Measurements from ENCODE around the gene C1QTNF2. TPM values are rescaled to one million over a fixed set of nuclear protein-coding genes. Genes with fewer than 3 reads are reported as not detected.

The C1QTNF2 gene
- total and polyA plus RNA-seq, 2 of the 4 experiments (the other 2 are of a cell fraction): 0.72 to 1.2 TPM

- dilution Hi-C loops (cut with HindIII; ENCODE audit: low sequenced_read_pairs, unreplicated experiment): loop anchor here (25.0 kb wide), 1 partner anchor 347 kb away; the partner anchor contains the start of gene TTC1
- no peaks in the 10 kb centered on the region for H3K9me3 ChIP-seq (ENCODE audit: control insufficient read depth, insufficient read depth, low read length)
- ATAC-seq (ENCODE audit: low read depth) (no peak), DNase-seq (no peak)
- in situ Hi-C loops (cut with MboI; ENCODE audit: low sequenced_read_pairs): no loop called here
- no peak overlapping the region for H4K91ac ChIP-seq (ENCODE audit: insufficient read depth, low read depth, low read length)
- no peak overlapping the region for H3K18ac ChIP-seq (ENCODE audit: low read depth, low read length)
- no peak overlapping the region for H3K27ac ChIP-seq (ENCODE audit: insufficient read depth, low read length)
- no peaks in the 10 kb centered on the region for H3K79me1 ChIP-seq (ENCODE audit: low read depth in 1 of 2, low read length in 2 of 2)
- H3K27me3 ChIP-seq (ENCODE audit: control insufficient read depth, insufficient read depth, low read length): no peaks in the 10 kb centered on the region
- H2AFZ ChIP-seq (replicated peaks; ENCODE audit: low read length, poor library complexity): no peak overlapping the region
- no peak overlapping the region for H2BK20ac ChIP-seq (ENCODE audit: low read depth, low read length)
- no peak overlapping the region for H3K56ac ChIP-seq (ENCODE audit: extremely low read depth, insufficient read depth, low read length)
- BruUV-seq (replicated peaks): no TSS peak
- H2BK5ac ChIP-seq (ENCODE audit: low read depth, low read length, poor library complexity, severe bottlenecking): no peak overlapping the region
- H3K9ac ChIP-seq (ENCODE audit: low read depth, low read length): no peak overlapping the region
- H3K4ac ChIP-seq (ENCODE audit: low read depth, low read length): no peak overlapping the region
- WGBS, 2 experiments (ENCODE audit: extremely low coverage in 2 of 2, insufficient read length in 1 of 2): no CpG with 5 or more reads among the region's 1 CpG
- H3K4me3 ChIP-seq (ENCODE audit: insufficient read depth, low read depth, low read length): no peak overlapping the region
- H4K5ac ChIP-seq (ENCODE audit: low read depth, low read length): no peak overlapping the region
- H4K20me1 ChIP-seq (ENCODE audit: insufficient read depth, low read length): no peaks in the 10 kb centered on the region
- POLR2A ChIA-PET (ENCODE audit: unreplicated experiment): no interaction called here
- H2AK5ac ChIP-seq (ENCODE audit: low read depth, low read length): no peak overlapping the region
- peaks cover 2% of the 10 kb centered on the region; the same call in 1 of the 2 replicates for H3K4me1 ChIP-seq (ENCODE audit: control insufficient read depth, insufficient read depth, low read length)
- H3K9me1 ChIP-seq (ENCODE audit: insufficient read depth, low read length): no peaks in the 10 kb centered on the region; the same call in 1 of the 2 replicates
- H2AK9ac ChIP-seq (replicated peaks; ENCODE audit: low read depth, low read length, poor library complexity): no peak overlapping the region
- intact Hi-C loops (cut with micrococcal nuclease): no loop called here
- CTCF ChIA-PET: no interaction called here
- no peak overlapping the region for H2BK120ac ChIP-seq (ENCODE audit: low read depth, low read length)
- H3K36me3 ChIP-seq (ENCODE audit: control insufficient read depth, insufficient read depth, low read length): no peaks in the 10 kb centered on the region
- TF ChIP-seq MAZ (IDR thresholded peaks at IDR 0.05; ENCODE audit: borderline replicate concordance, low read depth, low read length): no peak
- no peak for TF ChIP-seq RFX5 (IDR thresholded peaks at IDR 0.05; ENCODE audit: low read depth, low read length)
- no peak for TF ChIP-seq CTCF (conservative IDR thresholded peaks at IDR 0.05; ENCODE audit: low read depth, low read length)
- no peak for TF ChIP-seq USF2 (IDR thresholded peaks at IDR 0.05; ENCODE audit: low read depth, low read length)
- no peak for TF ChIP-seq SMC3 (IDR thresholded peaks at IDR 0.05; ENCODE audit: low read depth, low read length)
- no peak for TF ChIP-seq FOS (IDR thresholded peaks at IDR 0.05; ENCODE audit: low read depth, low read length)
- no peak for TF ChIP-seq MXI1 (IDR thresholded peaks at IDR 0.05; ENCODE audit: borderline replicate concordance, low read depth, low read length)
- TF ChIP-seq MAFK (IDR thresholded peaks at IDR 0.05; ENCODE audit: low read depth, low read length): no peak; the same call in 1 of the 2 replicates
- TF ChIP-seq CEBPB (IDR thresholded peaks at IDR 0.05; ENCODE audit: low read depth, low read length): no peak
- TF ChIP-seq CHD1 (IDR thresholded peaks at IDR 0.05; ENCODE audit: low read depth, low read length): no peak
- no peak for TF ChIP-seq ELK1 (IDR thresholded peaks at IDR 0.05; ENCODE audit: borderline replicate concordance, low read depth, low read length)
- no peak for TF ChIP-seq RCOR1 (IDR thresholded peaks at IDR 0.05; ENCODE audit: insufficient replicate concordance, low read length)
- no peak for TF ChIP-seq BHLHE40 (IDR thresholded peaks at IDR 0.05; ENCODE audit: low read depth, low read length)
- no peak for TF ChIP-seq NFE2L2 (IDR thresholded peaks at IDR 0.05; ENCODE audit: low read depth, low read length)
- TF ChIP-seq POLR2A (IDR thresholded peaks at IDR 0.05; ENCODE audit: low read depth, low read length): no peak
- no peak for TF ChIP-seq RAD21 (IDR thresholded peaks at IDR 0.05; ENCODE audit: low read length)
- no peak overlapping the region for H4K8ac ChIP-seq (ENCODE audit: low read depth in 2 of 2, low read length in 2 of 2)
- no peak overlapping the region for H2BK15ac ChIP-seq (ENCODE audit: low read depth, low read length)
- no peak overlapping the region for H3K23ac ChIP-seq (ENCODE audit: low read depth, low read length)
- no peak overlapping the region for H3K14ac ChIP-seq (replicated peaks; ENCODE audit: low read depth, low read length)
- H3K4me2 ChIP-seq (ENCODE audit: low read depth, low read length): no peak overlapping the region
These were observed 11.2 kb downstream of the C1QTNF2 start for GRCh38 chr5:160359242-160359641.
